ENCODE results near the gene ADGRB3.

Gene ADGRB3

GRCh38 chr6:68701159-68701558, 66.1 kb downstream of the ADGRB3 start:
- DNase-seq (ENCODE audit: extremely low read depth, low read depth): no peak
- TF ChIP-seq CTCF (IDR thresholded peaks at IDR 0.05; ENCODE audit: low read depth, low read length): no peak

GRCh38 chr6:68704485-68704884, 69.4 kb downstream of the ADGRB3 start:
- DNase-seq (ENCODE audit: extremely low read depth, low read depth): no peak
- TF ChIP-seq CTCF (IDR thresholded peaks at IDR 0.05; ENCODE audit: low read depth, low read length): no peak

DNA sequence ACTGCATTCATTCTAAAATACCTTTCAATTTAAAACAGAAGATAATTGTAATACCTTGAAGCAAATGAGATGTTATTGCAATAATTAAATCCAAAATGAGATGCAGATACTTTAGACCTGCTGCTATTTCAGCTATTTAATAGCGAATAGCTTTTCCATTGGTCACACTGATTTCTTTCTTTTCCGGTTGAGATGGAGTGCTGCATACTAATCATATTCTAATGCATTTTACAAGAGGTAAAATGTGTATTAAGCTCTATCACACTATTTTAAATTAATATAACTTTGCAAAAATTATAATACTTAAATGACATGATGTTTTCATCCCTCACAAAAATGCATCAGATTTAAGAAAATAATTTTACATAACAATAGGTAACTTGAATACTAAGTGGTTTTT, 74.0 kb downstream of the ADGRB3 start:
- no peak for DNase-seq (ENCODE audit: extremely low read depth, low read depth)
- TF ChIP-seq CTCF (IDR thresholded peaks at IDR 0.05; ENCODE audit: low read depth, low read length): no peak

DNA sequence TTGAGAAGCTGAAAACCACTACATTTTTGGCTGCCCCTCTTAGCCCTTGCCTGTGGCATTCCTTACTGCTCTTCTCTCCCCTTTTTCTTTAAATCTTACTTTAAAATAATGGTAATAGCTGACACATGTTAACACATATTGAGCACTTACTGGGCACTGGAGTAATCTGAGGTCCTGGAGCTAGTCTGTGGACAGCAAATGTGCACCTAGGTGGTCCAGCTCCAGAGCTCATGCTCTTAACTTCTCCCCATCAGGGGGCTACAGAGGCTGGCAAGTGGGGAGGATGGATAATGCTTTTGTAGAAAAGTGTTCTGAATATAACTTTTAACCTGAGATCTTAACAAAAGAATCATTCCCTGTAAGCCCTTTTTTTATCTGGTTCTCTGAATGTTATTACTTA, 74.8 kb downstream of the ADGRB3 start:
- no peak for DNase-seq (ENCODE audit: extremely low read depth, low read depth)
- TF ChIP-seq CTCF (IDR thresholded peaks at IDR 0.05; ENCODE audit: low read depth, low read length): no peak

GRCh38 chr6:68710496-68710895, 75.4 kb downstream of the ADGRB3 start:
- no peak for DNase-seq (ENCODE audit: extremely low read depth, low read depth)
- TF ChIP-seq CTCF (IDR thresholded peaks at IDR 0.05; ENCODE audit: low read depth, low read length): no peak

DNA sequence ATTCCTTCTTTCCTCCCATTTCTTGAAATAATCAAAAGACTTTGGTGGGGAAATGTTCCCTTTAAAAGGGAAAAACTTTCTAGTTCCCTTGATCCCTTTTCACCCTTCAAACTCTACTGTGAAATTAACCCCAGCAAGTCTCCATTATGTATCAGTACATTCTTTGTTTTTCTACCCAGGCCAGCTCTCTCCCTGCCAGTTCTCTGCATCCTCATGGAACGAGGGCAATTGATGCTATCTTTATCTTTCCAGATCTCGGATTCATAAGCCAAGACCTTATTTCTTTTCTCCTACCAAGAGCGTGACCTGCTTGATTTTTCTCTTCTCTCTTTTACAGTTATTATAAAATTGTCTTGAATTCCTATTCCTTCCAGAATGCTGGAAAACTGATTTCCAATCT, 75.8 kb downstream of the ADGRB3 start:
- DNase-seq (ENCODE audit: extremely low read depth, low read depth): no peak
- no peak for TF ChIP-seq CTCF (IDR thresholded peaks at IDR 0.05; ENCODE audit: low read depth, low read length)

DNA sequence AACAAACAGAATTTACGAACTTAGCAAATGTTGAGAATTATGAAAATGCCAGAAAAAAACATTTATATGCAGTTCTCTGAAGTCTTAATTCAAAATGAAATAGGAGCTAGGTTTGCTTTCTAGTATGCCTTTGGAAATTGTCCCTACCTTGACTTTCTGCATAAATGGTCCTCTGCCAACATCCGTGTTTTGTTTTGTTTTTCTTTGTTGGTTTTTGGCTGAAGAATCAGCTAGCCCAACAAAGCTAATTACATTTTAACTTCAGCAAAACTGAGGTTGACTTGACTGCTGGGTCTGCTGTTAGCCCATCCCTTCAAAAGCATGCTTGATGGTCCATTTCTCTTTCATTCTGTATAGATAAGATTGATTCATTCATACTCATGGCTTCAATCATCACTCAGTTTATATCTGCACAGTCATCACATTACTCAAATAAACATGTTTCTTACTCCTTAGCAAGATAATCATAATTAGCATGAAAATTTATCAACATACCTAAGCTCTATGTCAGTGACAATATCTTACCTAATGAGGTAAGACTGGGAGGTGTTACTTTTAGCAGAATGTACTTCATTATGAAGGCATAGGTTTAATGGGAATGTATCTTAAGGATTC, 76.4 kb downstream of the ADGRB3 start:
- DNase-seq (ENCODE audit: extremely low read depth, low read depth): no peak
- TF ChIP-seq CTCF (IDR thresholded peaks at IDR 0.05; ENCODE audit: low read depth, low read length): no peak

All from AG09319 (cell line).